NCI-H526 (cell line): ENCODE results near the gene USH1C.

ENCODE experiments used
- DNase-seq, 2 experiments: peaks; one replicate each; lab custom pipeline; 2025; lab: John Stamatoyannopoulos, UW

The USH1C gene

GRCh38 chr11:17472467-17472866 is 71.7 kb downstream of the USH1C start:
- no peak for DNase-seq

GRCh38 chr11:17471501-17471900 is 72.7 kb downstream of the USH1C start:
- DNase-seq, result no peak

GRCh38 chr11:17469998-17470397 is 74.2 kb downstream of the USH1C start:
- DNase-seq, result no peak

GRCh38 chr11:17468122-17468521 is 76.1 kb downstream of the USH1C start:
- DNase-seq, result no peak

- DNase-seq, result no peak
These were observed 80.6 kb downstream of the USH1C start for GRCh38 chr11:17463546-17464174.

- no peak for DNase-seq
These were observed 81.3 kb downstream of the USH1C start for GRCh38 chr11:17462940-17463339.

GRCh38 chr11:17460406-17460805 is 83.8 kb downstream of the USH1C start:
- no peak for DNase-seq

GRCh38 chr11:17459236-17459896 is 84.8 kb downstream of the USH1C start:
- DNase-seq, result no peak

GRCh38 chr11:17458268-17458667 is 85.9 kb downstream of the USH1C start:
- no peak for DNase-seq

- no peak for DNase-seq
These were observed 86.6 kb downstream of the USH1C start for GRCh38 chr11:17457396-17458173.

- DNase-seq, result no peak
These were observed 91.5 kb downstream of the USH1C start for GRCh38 chr11:17452668-17453067.

GRCh38 chr11:17449158-17449557 is 95.1 kb downstream of the USH1C start:
- DNase-seq, result no peak

GRCh38 chr11:17446482-17446881 is 97.7 kb downstream of the USH1C start:
- no peak for DNase-seq

- no peak for DNase-seq
These were observed 98.9 kb downstream of the USH1C start for GRCh38 chr11:17445240-17445795.

GRCh38 chr11:17443926-17444690 is 100.1 kb downstream of the USH1C start:
- DNase-seq, result no peak
